ENCODE data around the gene TMEM183A.

- TF ChIP-seq POLR2A (IDR thresholded peaks at IDR 0.05) (no peak), CTCF (IDR thresholded peaks at IDR 0.05) (no peak), EP300 (IDR thresholded peaks at IDR 0.05) (no peak)
Observed at GRCh38 chr1:203000217-203000944, 6.8 kb upstream of the TMEM183A start.

Data from ovary (tissue), 3 donors.